Right hindlimb (tissue), 1 donor: ENCODE results near the gene AGFG1.

ENCODE experiments used
- DNase-seq: peaks from one replicate; pipeline ENCODE4 v3.0.0-alpha.2; 2018

AGFG1 gene

GRCh38 chr2:227471924-227472264, at the start of gene AGFG1:
Gene AGFG1 (plus strand): TSS chr2:227472156. CDS start chr2:227472422, 266 bp downstream.
- peak; percentile 90 for DNase-seq

- no peak for DNase-seq
These were observed 48.1 kb upstream of the AGFG1 start for GRCh38 chr2:227423656-227424499.

GRCh38 chr2:227428731-227429285, 43.1 kb upstream of the AGFG1 start:
- DNase-seq: no peak

GRCh38 chr2:227430639-227431038, 41.3 kb upstream of the AGFG1 start:
- DNase-seq: no peak

GRCh38 chr2:227433171-227433570, 38.8 kb upstream of the AGFG1 start:
- no peak for DNase-seq

GRCh38 chr2:227436436-227437174, 35.4 kb upstream of the AGFG1 start:
- DNase-seq: no peak

GRCh38 chr2:227439214-227439613, 32.7 kb upstream of the AGFG1 start:
- DNase-seq: no peak

- no peak for DNase-seq
These were observed 29.3 kb upstream of the AGFG1 start for GRCh38 chr2:227442639-227443038.

- no peak for DNase-seq
These were observed 27.9 kb upstream of the AGFG1 start for GRCh38 chr2:227443889-227444568.

GRCh38 chr2:227447606-227448005, 24.4 kb upstream of the AGFG1 start:
- no peak for DNase-seq

GRCh38 chr2:227450311-227450841, 21.6 kb upstream of the AGFG1 start:
- no peak for DNase-seq

- no peak for DNase-seq
These were observed 20.9 kb upstream of the AGFG1 start for GRCh38 chr2:227450926-227451654.

GRCh38 chr2:227451655-227451992, 20.3 kb upstream of the AGFG1 start:
- no peak for DNase-seq

GRCh38 chr2:227453810-227454209, 18.1 kb upstream of the AGFG1 start:
- DNase-seq: no peak

- DNase-seq: no peak
These were observed 17.6 kb upstream of the AGFG1 start for GRCh38 chr2:227454323-227454860.

- no peak for DNase-seq
These were observed 16.8 kb upstream of the AGFG1 start for GRCh38 chr2:227455200-227455599.

GRCh38 chr2:227456102-227456501, 15.9 kb upstream of the AGFG1 start:
- no peak for DNase-seq

GRCh38 chr2:227456772-227457171, 15.2 kb upstream of the AGFG1 start:
- no peak for DNase-seq

- DNase-seq: no peak
These were observed 11.9 kb upstream of the AGFG1 start for GRCh38 chr2:227460070-227460485.

GRCh38 chr2:227460833-227461232, 11.1 kb upstream of the AGFG1 start:
- no peak for DNase-seq

GRCh38 chr2:227461811-227462461, 10.0 kb upstream of the AGFG1 start:
- no peak for DNase-seq
